Measurements from ENCODE around the gene RPRM.

DNA sequence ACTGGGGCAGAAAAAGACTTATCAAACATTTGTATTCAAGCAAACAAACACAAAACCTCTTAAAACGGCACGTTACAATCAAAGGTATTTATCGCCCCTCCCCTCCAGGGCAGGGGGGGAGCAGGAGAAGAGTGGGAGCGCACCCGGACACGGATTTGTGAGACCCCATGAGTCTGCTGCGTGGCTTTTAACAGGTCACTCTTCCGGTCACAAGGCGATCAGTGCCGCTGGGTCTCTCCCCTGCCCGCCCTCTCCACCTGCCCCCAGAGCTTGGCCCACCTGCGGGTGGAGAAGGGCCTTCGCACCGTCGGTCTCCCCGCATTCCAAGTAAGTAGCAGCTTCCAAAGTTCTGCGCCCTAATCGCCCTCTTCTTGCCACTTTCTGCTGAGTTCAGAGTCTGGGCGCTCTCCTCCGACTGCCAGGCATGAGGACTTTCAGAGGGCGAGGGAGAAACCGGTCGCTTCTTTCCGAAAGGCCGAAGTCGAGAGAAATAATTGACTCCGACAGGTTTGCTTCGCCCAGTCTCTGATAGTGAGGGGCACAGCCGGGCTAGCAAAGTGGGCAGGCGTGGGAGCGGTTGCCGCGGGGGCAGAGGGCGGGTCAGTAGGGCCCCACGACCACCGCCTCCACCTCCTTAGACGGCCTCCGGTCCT, 800 bp downstream of the RPRM start:
- TF ChIP-seq, protein P1, sequence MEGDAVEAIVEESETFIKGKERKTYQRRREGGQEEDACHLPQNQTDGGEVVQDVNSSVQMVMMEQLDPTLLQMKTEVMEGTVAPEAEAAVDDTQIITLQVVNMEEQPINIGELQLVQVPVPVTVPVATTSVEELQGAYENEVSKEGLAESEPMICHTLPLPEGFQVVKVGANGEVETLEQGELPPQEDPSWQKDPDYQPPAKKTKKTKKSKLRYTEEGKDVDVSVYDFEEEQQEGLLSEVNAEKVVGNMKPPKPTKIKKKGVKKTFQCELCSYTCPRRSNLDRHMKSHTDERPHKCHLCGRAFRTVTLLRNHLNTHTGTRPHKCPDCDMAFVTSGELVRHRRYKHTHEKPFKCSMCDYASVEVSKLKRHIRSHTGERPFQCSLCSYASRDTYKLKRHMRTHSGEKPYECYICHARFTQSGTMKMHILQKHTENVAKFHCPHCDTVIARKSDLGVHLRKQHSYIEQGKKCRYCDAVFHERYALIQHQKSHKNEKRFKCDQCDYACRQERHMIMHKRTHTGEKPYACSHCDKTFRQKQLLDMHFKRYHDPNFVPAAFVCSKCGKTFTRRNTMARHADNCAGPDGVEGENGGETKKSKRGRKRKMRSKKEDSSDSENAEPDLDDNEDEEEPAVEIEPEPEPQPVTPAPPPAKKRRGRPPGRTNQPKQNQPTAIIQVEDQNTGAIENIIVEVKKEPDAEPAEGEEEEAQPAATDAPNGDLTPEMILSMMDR (IDR thresholded peaks at IDR 0.05), result no peak
- TF ChIP-seq POLR2A (IDR thresholded peaks at IDR 0.05), result no peak
